Activated T-cell treated with anti-CD3 and anti-CD28 coated beads for 4 hours (primary cell): ENCODE results near the gene PLOD1.
A peak's percentile ranks its signal among the peaks of the same experiment; 100 is the strongest.

Experiments used
- DNase-seq: peaks from one replicate; pipeline ENCODE4 v3.0.0-alpha.2; 2020

The PLOD1 gene

GRCh38 chr1:11979851-11980675 is 45.5 kb downstream of the PLOD1 start, which contains the start of gene MFN2:
MFN2 (plus strand) TSS chr1:11980444; CDS start chr1:11989169, 8,725 bp downstream.
- peak; percentile 89 for DNase-seq

GRCh38 chr1:11980676-11980972 is 46.1 kb downstream of the PLOD1 start:
- peak; percentile 3 for DNase-seq

GRCh38 chr1:11981378-11982009 is 47.0 kb downstream of the PLOD1 start:
- no peak for DNase-seq

GRCh38 chr1:11982010-11982392 is 47.5 kb downstream of the PLOD1 start:
- DNase-seq, result no peak

GRCh38 chr1:11984121-11984520 is 49.6 kb downstream of the PLOD1 start:
- no peak for DNase-seq

GRCh38 chr1:11984576-11984975 is 50.1 kb downstream of the PLOD1 start:
- DNase-seq, result no peak

- no peak for DNase-seq
These were observed 50.7 kb downstream of the PLOD1 start for GRCh38 chr1:11985171-11985570.

- no peak for DNase-seq
These were observed 51.3 kb downstream of the PLOD1 start for GRCh38 chr1:11985851-11986250.

GRCh38 chr1:11989669-11990068 is 55.2 kb downstream of the PLOD1 start:
- no peak for DNase-seq

GRCh38 chr1:11990303-11991032 is 56.0 kb downstream of the PLOD1 start:
- DNase-seq, result no peak

GRCh38 chr1:11991969-11992676 is 57.6 kb downstream of the PLOD1 start:
- DNase-seq, result no peak

- DNase-seq, result no peak
These were observed 62.7 kb downstream of the PLOD1 start for GRCh38 chr1:11997081-11997850.

GRCh38 chr1:11998636-11999035 is 64.1 kb downstream of the PLOD1 start:
- DNase-seq, result no peak

GRCh38 chr1:11999236-11999635 is 64.7 kb downstream of the PLOD1 start:
- no peak for DNase-seq

GRCh38 chr1:12001249-12001917 is 66.9 kb downstream of the PLOD1 start:
- DNase-seq, result peak; percentile 12

- no peak for DNase-seq
These were observed 67.5 kb downstream of the PLOD1 start for GRCh38 chr1:12001996-12002493.

- DNase-seq, result no peak
These were observed 69.2 kb downstream of the PLOD1 start for GRCh38 chr1:12003762-12004161.

GRCh38 chr1:12005488-12006166 is 71.1 kb downstream of the PLOD1 start:
- DNase-seq, result no peak

- no peak for DNase-seq
These were observed 71.8 kb downstream of the PLOD1 start for GRCh38 chr1:12006167-12006921.

- no peak for DNase-seq
These were observed 72.7 kb downstream of the PLOD1 start for GRCh38 chr1:12007204-12007603.
